BLaER1 (cell line): ENCODE results near the gene SNW1.
"Not testable (repeated sequence)": the region's sequence is repeated elsewhere in the genome, so short reads cannot be mapped to it uniquely, and the experiment has no call there.

Experiments used
- H3K27ac ChIP-seq: shearing (Covaris generic); formaldehyde crosslinking; 2 replicates; pipeline ENCODE4 v1.8.1; 2022
- H3K27me3 ChIP-seq: shearing (Covaris generic); formaldehyde crosslinking; 2 replicates; pipeline ENCODE4 v1.8.1; 2022
- H3K36me3 ChIP-seq: shearing (Covaris generic); formaldehyde crosslinking; 2 replicates; pipeline ENCODE4 v1.8.1; 2022
- H3K4me1 ChIP-seq: shearing (Covaris generic); formaldehyde crosslinking; 2 replicates; pipeline ENCODE4 v1.8.1; 2022
- H3K4me2 ChIP-seq: shearing (Covaris generic); formaldehyde crosslinking; 2 replicates; pipeline ENCODE4 v1.8.1; 2022
- H3K4me3 ChIP-seq: shearing (Covaris generic); formaldehyde crosslinking; 2 replicates; pipeline ENCODE4 v1.8.1; 2022
- H3K9ac ChIP-seq: shearing (Covaris generic); formaldehyde crosslinking; 2 replicates; pipeline ENCODE4 v1.8.1; 2022
- H3K9me3 ChIP-seq: shearing (Covaris generic); formaldehyde crosslinking; 2 replicates; pipeline ENCODE4 v1.8.1; 2022
- H4K20me1 ChIP-seq: shearing (Covaris generic); formaldehyde crosslinking; 2 replicates; pipeline ENCODE4 v1.8.1; 2022
- Cebpa-rat ChIP-seq: shearing (Covaris generic); IDR thresholded peaks from 2 replicates; pipeline ENCODE4 v1.8.1; 2022

The SNW1 gene

DNA sequence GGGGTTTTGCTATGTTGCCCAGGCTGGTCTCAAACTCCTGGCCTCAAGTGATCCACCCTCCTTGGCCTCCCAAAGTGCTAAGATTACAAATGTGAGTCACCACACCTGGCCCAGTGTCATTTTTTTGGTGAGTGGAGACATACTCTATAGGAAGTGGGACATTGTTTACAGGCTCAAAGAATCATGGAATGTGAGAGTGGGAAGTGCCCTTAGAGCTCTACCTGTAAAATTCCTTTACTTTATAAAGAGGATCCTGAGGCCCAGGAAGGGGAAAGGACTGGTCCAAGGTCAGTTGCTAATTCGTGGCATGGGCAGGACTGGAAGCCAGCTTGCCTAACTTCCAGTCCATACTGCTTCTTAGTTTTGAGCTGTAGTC is 30.3 kb upstream of the SNW1 start:
- Histone ChIP-seq H3K4me3 (no peak overlapping the region), H3K9ac (no peak overlapping the region), H3K4me2 (no peak overlapping the region), H3K27ac (no peak overlapping the region), H3K36me3 (no peaks in the 10 kb centered on the region), H3K27me3 (no peaks in the 10 kb centered on the region), H4K20me1 (no peaks in the 10 kb centered on the region), H3K9me3 (no peaks in the 10 kb centered on the region), H3K4me1 (peaks cover 7% of the 10 kb centered on the region)
- 0 out of 2 replicates have a peak, but pooled peaks have one; percentile 4 for TF ChIP-seq Cebpa-rat

- Histone ChIP-seq H3K9me3 (no peaks in the 10 kb centered on the region), H3K4me3 (no peak overlapping the region), H3K27me3 (no peaks in the 10 kb centered on the region), H3K36me3 (no peaks in the 10 kb centered on the region), H3K4me2 (no peak overlapping the region), H4K20me1 (no peaks in the 10 kb centered on the region), H3K9ac (no peak overlapping the region), H3K4me1 (peaks cover 2% of the 10 kb centered on the region), H3K27ac (no peak overlapping the region)
- 0 out of 2 replicates have a peak, but pooled peaks have one; percentile 9 for TF ChIP-seq Cebpa-rat
These were observed 29.7 kb upstream of the SNW1 start for GRCh38 chr14:77790566-77791224.

- Histone ChIP-seq H3K4me3 (no peak overlapping the region), H3K9me3 (no peaks in the 10 kb centered on the region), H3K27ac (no peak overlapping the region)
These were observed 25.2 kb upstream of the SNW1 start for GRCh38 chr14:77786148-77786547.

GRCh38 chr14:77782202-77782601 is 21.2 kb upstream of the SNW1 start:
- no peaks in the 10 kb centered on the region for H4K20me1 ChIP-seq
- no peaks in the 10 kb centered on the region for H3K4me1 ChIP-seq
- H3K9me3 ChIP-seq: no peaks in the 10 kb centered on the region
- H3K9ac ChIP-seq: no peak overlapping the region
- no peak overlapping the region for H3K4me2 ChIP-seq
- H3K27ac ChIP-seq: no peak overlapping the region
- no peaks in the 10 kb centered on the region for H3K27me3 ChIP-seq
- no peak overlapping the region for H3K4me3 ChIP-seq
- no peaks in the 10 kb centered on the region for H3K36me3 ChIP-seq
- no peak for TF ChIP-seq Cebpa-rat

More at GRCh38 chr14:77786148-77786547, 25.2 kb upstream of the SNW1 start:
- no peak for TF ChIP-seq Cebpa-rat
- H3K4me2 ChIP-seq: no peak overlapping the region
- no peak overlapping the region for H3K9ac ChIP-seq
- H3K27me3 ChIP-seq: no peaks in the 10 kb centered on the region
- no peaks in the 10 kb centered on the region for H4K20me1 ChIP-seq
- no peaks in the 10 kb centered on the region for H3K4me1 ChIP-seq
- no peaks in the 10 kb centered on the region for H3K36me3 ChIP-seq

- not testable (repeated sequence) for H3K4me3 ChIP-seq, H3K4me1 ChIP-seq, H3K9ac ChIP-seq, H4K20me1 ChIP-seq, H3K4me2 ChIP-seq, H3K9me3 ChIP-seq, H3K27me3 ChIP-seq, H3K36me3 ChIP-seq, H3K27ac ChIP-seq
These were observed 13.0 kb upstream of the SNW1 start for GRCh38 chr14:77773966-77774365.

DNA sequence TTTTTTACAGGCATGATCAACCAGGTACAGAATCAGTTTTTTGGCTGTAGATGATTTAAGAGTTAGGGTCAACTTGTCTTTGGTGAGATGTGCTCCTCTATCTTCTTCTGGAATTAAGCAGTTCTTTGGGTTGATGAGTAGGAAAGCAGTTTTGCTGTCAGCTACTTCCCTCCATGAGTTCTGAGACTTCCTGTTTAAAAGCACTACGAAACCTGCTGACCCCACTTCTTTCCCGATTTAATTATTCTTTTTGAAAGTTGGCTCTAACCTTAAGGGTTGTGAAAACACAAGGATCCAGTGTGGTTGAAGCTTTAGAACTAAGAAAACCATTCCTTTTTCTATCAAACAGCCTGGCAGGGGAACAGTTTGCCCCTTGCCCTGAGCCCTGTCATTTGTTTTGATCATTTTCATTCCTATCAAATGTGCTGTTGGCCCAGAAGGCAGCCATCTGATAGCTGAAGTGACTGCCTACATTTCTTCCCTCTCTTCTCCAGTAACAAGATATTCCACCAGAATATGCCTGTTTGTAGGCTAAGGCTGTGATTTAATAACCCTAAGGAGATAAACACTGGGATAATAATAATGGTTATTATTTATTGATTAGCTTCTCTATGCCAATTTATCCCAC is 7.6 kb upstream of the SNW1 start:
- H3K4me2 ChIP-seq, H4K20me1 ChIP-seq, H3K9ac ChIP-seq, H3K27ac ChIP-seq, H3K9me3 ChIP-seq, H3K4me3 ChIP-seq, H3K27me3 ChIP-seq, H3K4me1 ChIP-seq, H3K36me3 ChIP-seq: not testable (repeated sequence)

DNA sequence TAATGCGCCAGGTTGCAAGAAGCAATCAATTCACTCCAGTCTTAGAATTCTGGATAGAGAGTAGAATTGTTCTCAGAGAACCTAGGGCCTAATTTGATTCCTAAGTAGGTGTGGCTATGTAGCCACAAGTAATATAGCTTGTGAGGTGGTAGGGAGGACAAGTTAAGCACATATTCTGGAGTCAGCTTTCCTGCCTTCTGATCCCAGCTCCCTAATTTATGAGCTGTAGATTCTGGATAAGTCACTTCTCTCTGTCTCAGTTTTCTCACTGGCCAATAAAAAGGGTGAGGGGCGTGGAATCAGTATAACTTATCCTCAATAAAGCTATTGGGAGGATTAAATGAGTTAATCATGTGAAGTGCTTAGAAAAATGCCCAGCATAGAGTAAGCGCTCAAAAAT is 3.0 kb upstream of the SNW1 start:
- peaks cover 18% of the 10 kb centered on the region for H3K4me1 ChIP-seq
- no peaks in the 10 kb centered on the region for H3K9me3 ChIP-seq
- TF ChIP-seq Cebpa-rat: no peak
- peaks cover 14% of the 10 kb centered on the region for H4K20me1 ChIP-seq
- no peaks in the 10 kb centered on the region for H3K27me3 ChIP-seq
- no peak overlapping the region for H3K4me2 ChIP-seq
- H3K9ac ChIP-seq: no peak overlapping the region
- H3K36me3 ChIP-seq: peaks cover 3% of the 10 kb centered on the region
- no peak overlapping the region for H3K27ac ChIP-seq
- H3K4me3 ChIP-seq: no peak overlapping the region

DNA sequence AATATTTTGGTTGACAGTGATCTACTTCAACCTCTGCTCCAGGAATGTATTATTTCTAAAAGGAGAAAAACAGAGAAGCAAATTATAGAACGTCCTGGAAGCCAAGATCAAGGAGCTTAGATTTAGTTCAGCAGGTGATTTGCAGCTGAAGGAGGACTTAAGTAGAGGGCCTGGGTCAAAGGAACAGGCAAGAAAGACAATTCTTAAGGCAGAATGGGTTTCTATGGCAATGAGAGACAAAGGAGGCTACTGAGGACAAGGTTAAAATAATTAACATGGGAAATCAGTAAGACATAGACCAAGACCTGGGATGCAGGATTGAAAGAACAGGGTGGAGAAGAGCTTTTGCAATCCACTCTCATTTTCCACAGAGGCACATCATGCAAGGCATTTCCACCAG is 2.4 kb upstream of the SNW1 start:
- Histone ChIP-seq H3K4me2 (no peak overlapping the region), H3K4me1 (peaks cover 22% of the 10 kb centered on the region), H3K9me3 (no peaks in the 10 kb centered on the region), H3K36me3 (peaks cover 9% of the 10 kb centered on the region), H3K27ac (no peak overlapping the region), H3K4me3 (no peak overlapping the region), H3K9ac (no peak overlapping the region), H3K27me3 (no peaks in the 10 kb centered on the region), H4K20me1 (peaks cover 21% of the 10 kb centered on the region)
- TF ChIP-seq Cebpa-rat: no peak

DNA sequence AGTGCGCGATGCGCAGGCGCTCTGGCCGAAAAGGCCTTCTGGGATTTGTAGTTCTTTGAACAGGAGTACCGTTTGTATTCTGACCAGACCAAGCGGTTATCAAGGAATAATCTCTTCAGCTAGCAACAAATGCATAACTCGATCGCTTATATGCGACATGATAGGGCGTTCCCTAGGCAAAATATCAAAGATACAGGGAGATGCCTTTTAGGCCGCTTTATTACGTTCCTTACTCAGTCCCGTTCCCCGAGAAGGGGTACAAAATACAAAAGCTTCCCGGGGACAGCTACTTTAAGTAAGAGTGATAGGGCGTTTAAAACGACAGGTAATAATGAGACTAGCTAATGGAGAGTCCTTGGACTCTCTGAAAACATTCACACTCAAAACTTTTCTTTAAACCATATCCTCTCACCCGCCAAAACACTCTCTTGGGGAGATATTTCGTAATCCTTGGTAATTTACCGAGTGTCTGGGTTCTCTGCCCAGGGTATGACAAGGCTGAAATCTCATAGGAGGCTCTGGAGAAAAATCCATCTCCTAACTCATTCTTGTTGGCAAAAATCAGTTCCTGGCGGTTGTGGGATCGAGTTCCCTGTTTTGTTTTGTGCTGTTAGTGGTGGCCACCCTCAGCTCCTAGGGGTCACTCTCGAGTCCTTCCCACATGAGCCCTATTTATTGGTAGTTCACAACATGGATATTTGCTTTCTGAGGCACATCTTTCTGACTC is 412 bp upstream of the SNW1 start:
- peak; percentile 76 for TF ChIP-seq Cebpa-rat
- no peaks in the 10 kb centered on the region for H3K9me3 ChIP-seq
- H3K27ac ChIP-seq: peak overlapping the region; percentile 90
- H3K4me3 ChIP-seq: peak overlapping the region; percentile 92
- H3K36me3 ChIP-seq: peaks cover 23% of the 10 kb centered on the region
- H3K9ac ChIP-seq: peak overlapping the region; percentile 90
- H3K27me3 ChIP-seq: no peaks in the 10 kb centered on the region
- H3K4me1 ChIP-seq: peaks cover 22% of the 10 kb centered on the region
- peaks cover 40% of the 10 kb centered on the region for H4K20me1 ChIP-seq
- H3K4me2 ChIP-seq: peak overlapping the region; percentile 82

GRCh38 chr14:77752799-77753516 is 8.0 kb downstream of the SNW1 start:
- H3K9ac ChIP-seq: no peak overlapping the region
- H3K36me3 ChIP-seq: peaks cover 94% of the 10 kb centered on the region
- peaks cover 91% of the 10 kb centered on the region for H4K20me1 ChIP-seq
- no peak overlapping the region for H3K27ac ChIP-seq
- H3K27me3 ChIP-seq: no peaks in the 10 kb centered on the region
- H3K4me1 ChIP-seq: no peaks in the 10 kb centered on the region
- TF ChIP-seq Cebpa-rat: no peak
- 0 out of 2 replicates have a peak, but pooled peaks cover 8% of the 10 kb centered on the region for H3K9me3 ChIP-seq
- no peak overlapping the region for H3K4me3 ChIP-seq
- H3K4me2 ChIP-seq: no peak overlapping the region
